ENCODE results near the gene SACS.

The SACS gene

DNA sequence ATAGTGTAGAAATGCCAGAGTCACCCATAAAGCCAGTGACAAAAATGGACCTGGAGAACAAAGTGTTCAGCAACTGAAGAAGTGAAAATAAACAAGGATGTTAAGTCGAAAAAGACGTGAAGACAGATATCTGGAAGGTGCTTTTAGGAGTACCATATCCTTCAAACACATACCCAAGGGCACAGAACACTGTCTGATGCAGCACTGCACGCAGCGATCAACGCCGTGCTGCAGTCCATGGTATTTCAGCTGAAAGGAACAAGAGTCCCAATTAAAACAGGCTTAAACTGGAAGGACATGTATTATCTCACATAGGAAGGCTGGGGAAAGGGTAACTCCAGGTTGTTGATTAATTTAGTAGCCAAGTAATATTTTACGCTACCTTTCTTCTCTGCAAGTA lies 144.5 kb downstream of the SACS start:
- no peak for DNase-seq (ENCODE audit: low spot score)

DNA sequence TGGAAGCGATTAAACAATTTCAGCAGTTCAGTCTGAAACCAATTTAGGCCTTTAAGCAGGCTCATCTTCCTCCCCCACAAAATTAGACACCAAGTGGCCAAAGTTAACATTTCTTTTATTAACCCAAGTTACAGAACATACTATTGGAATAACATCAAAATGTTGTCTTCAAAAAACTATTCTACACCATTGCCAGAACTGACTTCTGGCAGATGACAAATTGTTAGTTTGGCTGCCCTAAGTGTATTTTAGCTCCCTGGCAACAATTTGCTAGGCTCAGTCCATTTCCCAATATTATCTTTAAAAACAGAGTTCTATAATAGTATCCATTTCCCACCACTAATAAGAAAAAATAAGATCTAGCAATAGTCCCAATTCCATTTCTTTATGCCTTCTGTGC lies 144.9 kb downstream of the SACS start:
- DNase-seq (ENCODE audit: low spot score): no peak

DNA sequence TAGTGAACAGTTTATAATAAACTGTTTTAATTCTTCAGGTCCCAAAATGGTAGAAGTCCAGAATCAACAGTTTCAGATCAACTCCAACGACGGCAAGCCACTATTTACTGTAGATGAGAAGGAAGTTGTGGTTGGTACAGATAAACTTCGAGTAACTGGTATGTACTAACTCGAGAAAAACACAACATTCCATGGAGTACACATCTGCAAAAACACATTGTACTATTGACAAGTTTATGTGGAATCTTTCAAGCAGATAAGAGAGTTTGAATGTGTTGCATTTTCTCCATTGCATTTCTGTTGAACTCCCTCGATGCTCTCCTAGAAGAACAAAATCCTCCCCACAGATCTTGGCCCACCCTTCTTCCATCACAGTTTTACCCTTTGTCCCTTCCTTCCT lies 154.2 kb downstream of the SACS start:
- DNase-seq (ENCODE audit: low spot score): no peak
